ENCODE results near the gene DAAM1. TPM values are rescaled to one million over a fixed set of nuclear protein-coding genes. Genes with fewer than 3 reads are reported as not detected.

Gene DAAM1
- polyA plus RNA-seq, 1 experiment, result 4.7 TPM

- no peak for DNase-seq (ENCODE audit: low read depth)
- H3K4me3 ChIP-seq (ENCODE audit: low read depth, low read length), result no peak overlapping the region
- no peaks in the 10 kb centered on the region for H3K36me3 ChIP-seq (ENCODE audit: control insufficient read depth, insufficient read depth, low read length)
- POLR2A ChIA-PET, result interaction anchor here (0.6 to 1.3 kb wide), 2 partner anchors 13 to 19 kb away, joined by 3 to 5 read pairs; no protein-coding TSS in a partner anchor
- CTCF ChIA-PET, result interaction anchor here (0.6 to 1.4 kb wide), 4 partner anchors 8 to 200 kb away, joined by 3 to 4 read pairs (median 4); no protein-coding TSS in a partner anchor
- H3K27me3 ChIP-seq (ENCODE audit: control insufficient read depth, insufficient read depth, low read length), result no peaks in the 10 kb centered on the region
- TF ChIP-seq, protein P1, sequence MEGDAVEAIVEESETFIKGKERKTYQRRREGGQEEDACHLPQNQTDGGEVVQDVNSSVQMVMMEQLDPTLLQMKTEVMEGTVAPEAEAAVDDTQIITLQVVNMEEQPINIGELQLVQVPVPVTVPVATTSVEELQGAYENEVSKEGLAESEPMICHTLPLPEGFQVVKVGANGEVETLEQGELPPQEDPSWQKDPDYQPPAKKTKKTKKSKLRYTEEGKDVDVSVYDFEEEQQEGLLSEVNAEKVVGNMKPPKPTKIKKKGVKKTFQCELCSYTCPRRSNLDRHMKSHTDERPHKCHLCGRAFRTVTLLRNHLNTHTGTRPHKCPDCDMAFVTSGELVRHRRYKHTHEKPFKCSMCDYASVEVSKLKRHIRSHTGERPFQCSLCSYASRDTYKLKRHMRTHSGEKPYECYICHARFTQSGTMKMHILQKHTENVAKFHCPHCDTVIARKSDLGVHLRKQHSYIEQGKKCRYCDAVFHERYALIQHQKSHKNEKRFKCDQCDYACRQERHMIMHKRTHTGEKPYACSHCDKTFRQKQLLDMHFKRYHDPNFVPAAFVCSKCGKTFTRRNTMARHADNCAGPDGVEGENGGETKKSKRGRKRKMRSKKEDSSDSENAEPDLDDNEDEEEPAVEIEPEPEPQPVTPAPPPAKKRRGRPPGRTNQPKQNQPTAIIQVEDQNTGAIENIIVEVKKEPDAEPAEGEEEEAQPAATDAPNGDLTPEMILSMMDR (IDR thresholded peaks at IDR 0.05; ENCODE audit: insufficient read depth, low read depth, low read length), result no peak
Measured at GRCh38 chr14:59377491-59377890, 189.0 kb downstream of the DAAM1 start.

DNA sequence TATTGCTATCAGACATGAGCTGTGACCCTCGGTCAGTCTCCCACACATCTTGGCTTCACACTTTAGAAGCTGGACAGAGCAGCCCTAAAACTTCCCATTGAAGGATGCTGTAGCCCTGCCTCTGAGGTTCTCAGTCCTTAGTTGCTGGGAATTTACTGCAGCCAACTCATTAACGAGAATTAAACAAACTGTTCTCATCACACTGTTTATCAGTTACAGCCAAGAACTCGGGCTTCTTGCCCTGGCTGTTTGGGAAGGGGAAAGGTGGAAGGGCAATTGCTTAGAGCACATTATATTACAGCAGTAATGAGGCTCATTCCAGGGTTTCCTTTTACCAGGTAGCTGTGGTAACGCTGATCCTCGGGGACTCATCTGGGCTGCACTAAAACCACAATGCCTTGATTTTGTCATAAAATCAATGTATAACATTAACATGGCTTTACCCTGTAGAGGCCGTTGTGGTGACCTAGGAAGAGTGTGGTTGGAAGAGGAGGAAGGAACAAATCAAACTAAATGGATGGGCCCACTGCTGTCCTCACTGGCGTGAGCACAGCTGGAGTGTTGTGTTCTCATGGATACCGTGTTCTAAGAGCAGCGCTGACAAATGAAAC is 189.6 kb downstream of the DAAM1 start:
- TF ChIP-seq, protein P1 (IDR thresholded peaks at IDR 0.05; ENCODE audit: insufficient read depth, low read depth, low read length), result no peak
- no peaks in the 10 kb centered on the region for H3K27me3 ChIP-seq (ENCODE audit: control insufficient read depth, insufficient read depth, low read length)
- DNase-seq (ENCODE audit: low read depth), result no peak
- no peak overlapping the region for H3K4me3 ChIP-seq (ENCODE audit: low read depth, low read length)
- ChIA-PET CTCF (interaction anchor here (1.3 to 1.4 kb wide), 3 partner anchors 9 to 102 kb away, joined by 3 to 4 read pairs (median 4); no protein-coding TSS in a partner anchor), POLR2A (interaction anchor here (0.6 to 1.3 kb wide), 2 partner anchors 14 to 20 kb away, joined by 3 to 5 read pairs; no protein-coding TSS in a partner anchor)
- H3K36me3 ChIP-seq (ENCODE audit: control insufficient read depth, insufficient read depth, low read length), result no peaks in the 10 kb centered on the region

DNA sequence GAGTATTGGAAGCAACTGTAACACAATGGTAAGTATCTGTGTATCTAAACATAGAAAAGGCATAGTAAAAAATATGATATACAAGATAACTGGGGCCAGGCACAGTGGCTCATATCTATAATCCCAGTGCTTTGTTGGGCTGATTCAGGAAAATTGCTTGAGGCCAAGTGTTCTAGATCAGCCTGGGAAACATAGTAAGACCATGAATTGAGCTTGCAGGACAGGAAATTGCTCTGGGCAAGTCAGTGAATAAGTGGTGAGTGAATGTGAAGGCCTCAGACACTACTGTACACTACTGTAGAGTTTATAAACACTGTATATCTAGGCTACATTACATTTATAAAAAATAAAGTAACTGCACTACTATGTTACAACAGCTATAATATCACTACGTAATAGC is 201.5 kb downstream of the DAAM1 start:
- Histone ChIP-seq H3K27me3 (ENCODE audit: control insufficient read depth, insufficient read depth, low read length) (no peaks in the 10 kb centered on the region), H3K36me3 (ENCODE audit: control insufficient read depth, insufficient read depth, low read length) (no peaks in the 10 kb centered on the region), H3K4me3 (ENCODE audit: low read depth, low read length) (no peak overlapping the region)
- TF ChIP-seq, protein P1 (IDR thresholded peaks at IDR 0.05; ENCODE audit: insufficient read depth, low read depth, low read length), result no peak
- POLR2A ChIA-PET, result no interaction called here
- CTCF ChIA-PET, result interaction anchor here (1.5 kb wide), 1 partner anchor 17 kb away, joined by 4 read pairs; no protein-coding TSS in a partner anchor
- no peak for DNase-seq (ENCODE audit: low read depth)

- ChIA-PET POLR2A (no interaction called here), CTCF (no interaction called here)
- Histone ChIP-seq H3K27me3 (ENCODE audit: control insufficient read depth, insufficient read depth, low read length) (no peaks in the 10 kb centered on the region), H3K36me3 (ENCODE audit: control insufficient read depth, insufficient read depth, low read length) (no peaks in the 10 kb centered on the region), H3K4me3 (ENCODE audit: low read depth, low read length) (no peak overlapping the region)
- TF ChIP-seq, protein P1 (IDR thresholded peaks at IDR 0.05; ENCODE audit: insufficient read depth, low read depth, low read length), result no peak
- no peak for DNase-seq (ENCODE audit: low read depth)
Measured at GRCh38 chr14:59391388-59391787, 202.9 kb downstream of the DAAM1 start.

DNA sequence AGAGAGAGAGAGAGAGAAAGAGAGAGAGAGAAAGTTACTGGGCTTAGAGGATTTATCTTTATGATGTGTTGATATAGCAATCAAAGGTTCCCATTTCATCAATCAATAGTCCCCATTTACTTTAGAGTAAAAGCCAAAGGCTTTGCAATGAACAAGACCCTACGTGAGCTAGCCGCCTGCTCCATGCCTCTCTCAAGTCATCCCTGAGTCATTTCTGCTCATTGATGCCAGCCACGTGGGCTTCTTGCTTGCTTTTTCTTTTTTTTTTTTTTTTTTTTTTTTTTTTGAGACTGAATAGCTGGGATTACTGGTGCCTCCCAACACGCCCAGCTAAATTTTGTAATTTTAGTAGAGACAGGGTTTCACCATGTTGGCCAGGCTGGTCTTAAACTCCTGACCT is 205.8 kb downstream of the DAAM1 start:
- Histone ChIP-seq H3K4me3 (ENCODE audit: low read depth, low read length) (no peak overlapping the region), H3K36me3 (ENCODE audit: control insufficient read depth, insufficient read depth, low read length) (no peaks in the 10 kb centered on the region), H3K27me3 (ENCODE audit: control insufficient read depth, insufficient read depth, low read length) (no peaks in the 10 kb centered on the region)
- CTCF ChIA-PET, result no interaction called here
- no peak for DNase-seq (ENCODE audit: low read depth)
- POLR2A ChIA-PET, result no interaction called here
- TF ChIP-seq, protein P1 (IDR thresholded peaks at IDR 0.05; ENCODE audit: insufficient read depth, low read depth, low read length), result no peak

Measured in BJ (cell line).